Activated CD8-positive, alpha-beta memory T cell treated with anti-CD3 and anti-CD28 coated beads for 4 hours (primary cell): ENCODE results near the gene TBXAS1.

Source experiments
- DNase-seq, 2 donors: peaks; one replicate each; pipeline ENCODE4 v3.0.0-alpha.2; 2020; ENCODE audit warnings: low read depth in 2 of 2

TBXAS1 gene

DNA sequence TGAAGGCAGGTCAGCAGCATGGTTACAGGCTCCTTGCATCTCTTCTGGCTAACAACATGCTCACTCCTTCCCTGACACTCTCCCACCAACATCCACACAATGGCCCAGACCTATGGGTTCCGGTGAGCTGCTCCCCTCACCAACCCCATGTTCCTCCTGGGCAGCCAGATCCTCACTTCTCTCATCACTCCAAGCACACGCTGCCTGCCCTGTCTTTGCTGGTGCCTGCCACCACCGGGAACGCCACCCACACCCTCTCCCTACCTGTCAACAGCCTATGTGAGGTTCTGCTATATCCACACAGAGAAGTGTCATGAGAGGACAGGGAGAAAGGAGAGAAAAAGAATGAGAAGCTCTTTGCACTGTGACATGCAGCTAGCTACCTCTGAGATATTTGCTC lies 219.1 kb downstream of the TBXAS1 start:
- no peak for DNase-seq

DNA sequence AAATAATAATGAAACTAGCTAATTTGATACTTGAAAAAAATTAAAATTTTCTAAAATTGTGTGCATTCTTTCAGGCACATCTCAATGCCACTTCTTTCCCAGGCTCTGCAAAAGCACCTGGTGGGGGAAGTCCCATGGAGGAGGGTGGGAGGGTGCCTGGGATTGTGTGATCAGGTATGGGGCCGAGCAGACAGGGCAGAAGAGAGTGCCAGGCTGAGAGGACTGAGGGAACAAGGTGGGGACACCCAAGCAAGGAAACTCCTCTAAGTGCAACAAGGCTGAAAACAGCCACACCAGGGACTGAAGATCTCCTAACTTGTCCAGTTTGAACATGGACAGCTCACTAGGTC lies 219.9 kb downstream of the TBXAS1 start:
- no peak for DNase-seq

- DNase-seq = no peak
Measured at GRCh38 chr7:140049339-140050024, 220.4 kb downstream of the TBXAS1 start.

GRCh38 chr7:140050100-140050499 lies 221.0 kb downstream of the TBXAS1 start:
- DNase-seq = no peak

DNA sequence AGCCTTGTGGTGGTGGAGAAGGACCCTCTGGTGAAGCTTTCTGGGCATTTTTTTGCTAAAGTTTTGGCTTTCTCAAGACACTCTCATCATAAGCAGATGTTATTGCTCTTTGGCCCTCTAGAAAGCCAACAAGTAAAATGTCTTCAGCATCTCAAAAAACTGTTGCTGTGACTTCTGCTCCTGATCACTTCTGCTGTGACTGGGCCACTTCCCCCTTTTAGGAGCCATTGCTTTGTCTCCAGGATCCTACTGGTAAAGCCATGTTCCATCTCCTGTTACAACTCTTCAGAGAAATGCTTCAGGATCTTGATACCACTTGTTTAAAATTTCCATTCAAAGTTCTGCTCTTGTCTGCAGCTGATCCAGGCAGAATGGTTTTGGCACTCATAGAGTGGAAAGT lies 222.8 kb downstream of the TBXAS1 start:
- no peak for DNase-seq

DNA sequence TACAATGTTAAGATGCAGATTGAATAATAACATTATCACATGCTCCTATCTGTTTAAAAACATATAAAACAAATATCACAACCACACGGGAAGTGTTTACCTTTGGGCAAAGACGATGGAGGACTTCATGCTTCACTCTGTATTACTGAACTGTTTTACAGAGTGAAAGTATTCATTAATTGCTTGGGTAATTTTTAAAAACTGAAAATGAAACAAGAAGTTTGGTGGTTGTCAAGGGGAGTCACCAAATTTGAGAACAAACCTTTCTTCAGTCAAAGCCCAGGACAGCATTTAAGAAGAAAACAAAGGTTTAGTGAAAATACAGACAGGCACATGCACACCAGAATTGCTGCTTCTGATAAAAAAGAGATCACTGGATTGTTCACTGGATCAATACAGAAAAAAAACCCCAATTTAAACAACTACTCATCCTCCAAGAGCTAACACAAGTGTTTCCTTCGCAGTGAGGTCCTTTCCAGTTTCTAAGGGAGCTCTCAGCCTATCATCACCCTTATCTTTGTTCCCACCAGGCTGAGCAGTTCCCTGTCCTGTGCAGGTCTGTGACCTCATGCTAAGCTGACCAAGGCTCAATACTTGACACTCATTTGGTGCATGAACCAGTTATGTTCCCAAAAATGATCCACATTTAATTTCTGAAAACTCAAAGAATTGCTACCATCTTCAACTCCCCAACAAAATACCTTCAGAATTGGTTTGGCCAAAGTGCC lies 224.9 kb downstream of the TBXAS1 start:
- DNase-seq = no peak

- no peak for DNase-seq
Measured at GRCh38 chr7:140054751-140055150, 225.7 kb downstream of the TBXAS1 start.

- DNase-seq = no peak
Measured at GRCh38 chr7:140055833-140056232, 226.8 kb downstream of the TBXAS1 start.

DNA sequence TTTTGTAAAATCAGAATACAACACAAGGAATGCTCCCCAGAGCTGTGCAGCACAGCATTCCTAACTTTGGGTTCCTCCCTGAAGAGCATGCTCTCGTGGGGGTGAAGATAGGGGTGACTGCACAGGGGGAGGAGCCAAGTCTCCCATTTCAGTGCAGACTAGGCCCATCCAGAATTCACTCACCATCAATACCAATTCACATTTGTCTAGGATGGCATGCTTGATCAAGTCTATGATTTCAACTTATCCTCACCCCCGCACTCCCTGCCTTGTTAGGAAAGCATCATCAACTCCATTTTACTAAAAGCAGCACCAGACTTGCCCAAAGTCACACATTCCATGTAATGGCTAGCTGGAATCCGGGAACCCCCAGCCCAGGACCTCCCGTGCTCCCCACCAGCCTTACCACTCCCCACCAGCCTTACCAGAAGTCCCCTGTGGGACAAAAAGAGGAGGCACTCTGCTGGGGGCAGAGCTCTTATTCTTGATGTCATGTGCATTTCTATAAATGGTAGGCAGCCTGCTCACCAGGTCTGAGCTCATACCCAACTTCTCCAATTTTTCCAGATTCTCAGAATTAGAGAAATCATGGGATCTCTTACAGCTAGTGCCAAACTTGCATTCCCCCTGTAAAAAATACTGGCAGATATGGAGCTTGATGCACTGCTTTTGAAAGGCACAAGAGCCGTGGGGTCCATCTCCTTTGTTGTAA lies 227.5 kb downstream of the TBXAS1 start:
- DNase-seq = no peak

GRCh38 chr7:140057143-140057535 lies 228.1 kb downstream of the TBXAS1 start:
- no peak for DNase-seq

- DNase-seq = no peak
Measured at GRCh38 chr7:140058517-140058916, 229.5 kb downstream of the TBXAS1 start.

GRCh38 chr7:140059273-140060242 lies 230.5 kb downstream of the TBXAS1 start:
- peak; percentile 17 to 42 for DNase-seq

DNA sequence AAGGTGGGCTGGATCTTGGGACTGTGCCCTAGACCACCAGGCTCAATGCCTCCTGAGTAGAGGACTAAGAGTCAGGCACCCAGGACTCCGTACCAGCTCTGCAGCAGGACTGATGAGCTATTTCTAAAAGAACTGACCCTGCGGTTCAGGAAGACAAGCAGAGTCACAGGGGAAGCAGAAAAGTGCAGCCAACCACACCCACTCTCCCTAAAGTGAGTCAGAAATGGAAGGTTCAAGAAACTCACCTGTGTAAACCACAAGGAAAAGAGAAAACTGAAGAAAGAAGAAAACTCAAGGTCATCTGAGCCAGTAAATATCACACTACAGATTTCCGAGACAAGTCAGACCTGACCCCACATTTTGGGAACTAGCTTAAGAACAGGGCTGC lies 231.2 kb downstream of the TBXAS1 start:
- no peak for DNase-seq

DNA sequence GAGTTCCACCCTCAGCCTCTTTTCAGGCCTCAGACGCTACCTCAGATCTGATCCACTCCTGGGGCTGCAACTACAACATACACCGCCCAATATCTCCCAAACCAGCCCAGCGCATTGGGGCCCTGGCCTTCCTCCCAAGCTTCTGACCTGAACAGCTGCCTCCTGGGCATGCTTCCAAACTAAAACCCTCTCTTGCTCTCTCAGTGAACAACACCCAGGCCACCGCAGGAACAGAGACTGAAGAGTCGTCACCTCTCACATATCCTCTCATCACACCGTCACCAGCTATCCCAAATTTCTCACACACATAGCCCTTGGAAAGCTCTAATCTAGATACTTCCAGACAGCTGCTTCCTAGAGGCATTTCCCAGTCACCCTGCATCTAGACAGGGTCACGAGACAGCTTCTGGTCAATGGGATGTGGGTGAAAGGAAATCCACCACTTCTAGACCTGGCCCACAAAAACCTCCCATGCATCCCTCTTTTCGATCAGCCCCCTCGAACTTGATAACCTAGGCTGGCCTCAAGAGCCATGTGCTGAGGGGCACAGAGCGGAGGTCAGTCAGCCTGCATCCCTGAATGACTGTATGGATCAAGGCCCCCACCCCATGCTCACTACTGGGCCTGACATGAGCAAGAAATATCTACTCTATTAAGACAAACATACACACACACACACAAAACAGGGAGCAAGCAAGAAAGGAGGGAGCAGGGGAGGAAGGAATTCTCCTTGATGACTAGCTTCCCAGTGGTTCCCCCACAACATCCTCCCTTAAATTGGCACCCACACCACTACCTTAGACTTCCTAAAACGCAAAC lies 231.9 kb downstream of the TBXAS1 start:
- no peak for DNase-seq

DNA sequence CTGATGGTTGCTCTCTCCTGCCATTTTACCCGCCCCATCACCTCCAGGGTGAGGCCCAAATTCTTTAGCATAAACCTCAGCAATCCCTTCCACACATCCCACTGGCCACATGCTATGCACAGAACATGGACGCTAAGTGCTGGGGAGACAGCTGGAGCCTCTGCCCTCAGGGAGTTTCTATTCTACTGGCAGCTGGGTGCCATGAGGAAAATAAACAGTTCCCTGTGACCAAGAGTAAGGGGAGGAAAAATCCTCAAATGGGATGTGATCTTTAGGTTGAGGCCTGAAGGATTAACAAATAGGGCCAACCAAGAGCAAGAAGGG lies 232.5 kb downstream of the TBXAS1 start:
- DNase-seq = no peak

- peak; percentile 35 to 40 for DNase-seq
Measured at GRCh38 chr7:140062118-140062527, 233.1 kb downstream of the TBXAS1 start.

GRCh38 chr7:140062528-140063299 lies 233.7 kb downstream of the TBXAS1 start, which contains the start of gene PARP12:
TSS of gene PARP12 (minus strand) at chr7:140062951. CDS start at chr7:140062847, 104 bp downstream.
- DNase-seq = peak; percentile 79 to 80

GRCh38 chr7:140067052-140067451 lies 238.0 kb downstream of the TBXAS1 start:
- no peak for DNase-seq

- no peak for DNase-seq
Measured at GRCh38 chr7:140068033-140068432, 239.0 kb downstream of the TBXAS1 start.

GRCh38 chr7:140069298-140069949 lies 240.4 kb downstream of the TBXAS1 start:
- no peak for DNase-seq
